Measurements from ENCODE around the gene OXTR. TPM values are rescaled to one million over a fixed set of nuclear protein-coding genes. Genes with fewer than 3 reads are reported as not detected.
A peak's percentile ranks its signal among the peaks of the same experiment; 100 is the strongest.
"Not testable (repeated sequence)": the region's sequence is repeated elsewhere in the genome, so short reads cannot be mapped to it uniquely, and the experiment has no call there.

OXTR gene
- total RNA-seq, 1 donor from 2014 or later = 0.13 TPM

DNA sequence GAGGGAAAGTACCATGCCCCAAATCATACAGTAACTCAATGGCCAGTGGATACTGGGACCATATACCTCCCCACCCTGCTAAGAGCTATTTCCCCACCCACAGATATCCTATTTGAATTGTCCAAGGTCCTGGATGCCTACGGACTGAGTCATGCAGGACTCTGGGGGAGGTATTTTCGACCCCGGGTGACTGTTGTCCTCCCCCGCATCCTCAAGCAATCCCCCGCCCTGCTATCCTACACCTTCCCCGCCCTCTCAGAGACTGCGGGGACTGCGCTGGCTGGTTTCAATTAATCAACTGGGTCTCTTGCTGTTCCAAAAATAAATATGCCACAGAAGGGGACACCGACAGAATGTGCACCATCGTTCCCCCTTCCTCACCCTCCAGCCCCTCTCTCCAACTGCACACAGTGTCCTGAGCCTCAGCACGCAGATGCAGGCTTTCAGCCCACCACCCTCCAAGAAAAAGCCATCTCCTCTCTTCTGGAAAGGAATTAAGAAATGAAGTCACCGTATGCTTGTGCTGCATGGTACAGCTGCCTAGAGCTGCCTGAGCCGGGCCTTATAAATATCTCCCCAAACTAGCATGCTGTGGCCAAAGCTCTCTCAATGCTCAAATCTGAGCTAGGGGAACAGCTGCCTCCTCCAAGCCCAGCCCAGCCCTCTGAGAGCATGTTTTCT, 27.7 kb downstream of the OXTR start:
- peak in 1 of 2 donors; percentile 64 for DNase-seq (ENCODE audit: low read depth in 2 of 2)

DNA sequence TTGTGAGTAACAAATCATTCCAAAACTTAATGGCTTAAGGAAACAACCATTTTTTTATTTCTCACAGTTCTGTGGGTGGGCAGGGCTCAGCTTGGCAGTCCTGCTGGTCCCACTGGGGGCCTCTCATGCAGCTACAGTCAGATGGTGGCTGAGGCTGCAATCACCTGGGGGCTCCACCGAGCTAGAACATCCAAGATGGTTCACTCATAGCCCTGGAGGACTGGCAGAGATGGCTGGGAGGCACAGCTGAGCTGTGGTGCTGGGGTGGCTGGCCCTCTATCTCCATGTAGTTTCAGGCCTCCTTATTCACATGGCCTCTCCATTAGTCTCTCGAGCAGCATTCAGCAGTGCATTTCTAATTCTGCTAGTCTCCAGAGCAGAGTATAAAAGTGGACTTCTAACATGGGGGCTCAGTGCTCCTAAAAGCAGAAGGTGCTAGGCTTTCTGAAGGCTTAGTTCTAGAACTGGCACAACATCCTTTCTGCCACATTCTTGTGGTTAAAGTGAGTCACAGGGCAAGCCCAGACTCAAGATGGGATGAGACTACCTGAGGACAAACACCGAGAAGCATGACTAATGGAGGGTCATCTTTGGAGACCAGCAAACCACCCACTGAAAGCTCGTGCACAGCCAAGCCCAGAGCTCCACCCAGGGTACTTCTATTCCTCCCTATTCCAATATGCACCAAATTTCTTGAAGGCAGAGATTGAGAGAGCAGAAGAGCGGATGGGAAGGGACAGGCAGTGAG, 29.5 kb downstream of the OXTR start:
- DNase-seq (ENCODE audit: low read depth in 2 of 2) = peak in 1 of 2 donors; percentile 19

DNA sequence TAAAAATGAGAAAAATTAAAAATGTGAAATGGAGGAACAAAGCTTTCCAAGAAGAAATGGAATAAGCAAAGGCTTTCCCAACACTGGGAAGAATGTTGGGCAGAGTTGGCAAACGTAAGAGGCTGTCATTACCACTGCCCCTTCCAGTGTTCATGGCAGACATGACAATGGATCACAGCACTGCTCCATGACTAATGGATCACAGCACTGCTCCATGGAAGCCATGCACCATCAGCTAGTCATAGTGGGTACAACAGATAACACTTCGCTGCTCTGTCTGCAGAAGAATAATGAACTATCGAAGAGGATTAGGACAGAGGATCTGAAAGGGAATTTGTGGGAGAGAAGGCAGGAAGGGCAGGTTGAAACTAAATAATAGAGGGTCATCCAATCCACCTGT, 30.8 kb downstream of the OXTR start:
- DNase-seq (ENCODE audit: low read depth in 2 of 2) = no peak

DNA sequence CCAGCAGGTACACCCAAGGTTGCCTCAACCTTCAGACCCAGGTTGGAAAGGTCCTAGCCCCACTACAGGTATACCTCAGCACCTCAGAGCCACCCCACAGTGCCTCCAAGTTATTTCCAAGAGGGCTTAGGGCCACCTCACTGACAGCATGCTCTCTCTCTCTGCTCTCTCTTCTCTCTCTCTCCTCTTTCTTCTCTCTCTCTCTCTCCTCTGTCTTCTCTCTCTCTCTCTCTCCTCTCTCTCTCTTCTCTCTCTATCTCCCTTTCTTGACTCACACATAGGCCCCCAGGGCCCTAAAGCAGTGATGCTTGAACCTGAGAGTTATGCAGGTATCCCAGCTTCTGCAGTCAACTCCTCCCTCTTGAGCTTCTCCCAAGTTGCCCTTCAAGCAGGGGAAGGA, 31.6 kb downstream of the OXTR start:
- DNase-seq (ENCODE audit: low read depth in 2 of 2) = no peak

DNA sequence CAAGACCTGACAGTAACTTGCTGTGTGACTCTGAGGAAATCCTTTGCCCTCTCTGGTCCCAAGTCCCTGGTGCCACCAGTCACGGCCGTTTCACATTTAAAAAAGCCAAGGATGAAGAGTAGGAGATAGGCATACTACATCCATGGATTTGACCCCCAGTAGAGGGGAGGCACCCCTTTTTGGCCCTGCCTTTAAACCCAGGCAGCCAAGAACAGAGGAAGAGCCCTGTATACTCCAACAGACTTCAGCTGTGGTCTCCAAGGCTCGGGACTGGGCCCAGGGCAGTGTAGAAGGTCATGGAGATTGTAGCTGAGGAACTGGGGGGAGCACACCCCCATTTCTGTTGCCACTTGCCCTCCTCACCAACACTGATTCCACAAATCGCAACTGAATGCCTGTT, 32.1 kb downstream of the OXTR start:
- DNase-seq (ENCODE audit: low read depth in 2 of 2) = no peak

DNA sequence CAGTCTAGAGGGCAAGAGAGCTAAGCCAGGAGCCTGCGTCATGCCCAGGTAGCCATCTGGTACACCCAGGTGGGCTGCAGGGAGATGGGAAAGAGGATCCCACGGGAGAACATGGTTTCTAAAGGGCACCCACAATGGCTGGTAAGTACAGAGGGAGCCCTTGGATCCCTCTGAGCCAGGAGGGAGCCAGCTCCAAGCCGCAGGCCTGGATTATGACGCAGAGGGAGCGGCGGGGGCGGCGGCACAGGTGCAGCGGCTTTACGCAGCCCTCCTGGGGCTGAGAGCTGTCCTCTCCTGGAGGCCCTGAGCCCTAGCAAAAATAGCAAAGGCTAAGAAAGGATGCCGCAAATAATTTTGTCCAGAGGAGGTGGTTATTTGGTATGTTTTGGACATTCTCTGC, 33.0 kb downstream of the OXTR start:
- no peak for DNase-seq (ENCODE audit: low read depth in 2 of 2)

DNA sequence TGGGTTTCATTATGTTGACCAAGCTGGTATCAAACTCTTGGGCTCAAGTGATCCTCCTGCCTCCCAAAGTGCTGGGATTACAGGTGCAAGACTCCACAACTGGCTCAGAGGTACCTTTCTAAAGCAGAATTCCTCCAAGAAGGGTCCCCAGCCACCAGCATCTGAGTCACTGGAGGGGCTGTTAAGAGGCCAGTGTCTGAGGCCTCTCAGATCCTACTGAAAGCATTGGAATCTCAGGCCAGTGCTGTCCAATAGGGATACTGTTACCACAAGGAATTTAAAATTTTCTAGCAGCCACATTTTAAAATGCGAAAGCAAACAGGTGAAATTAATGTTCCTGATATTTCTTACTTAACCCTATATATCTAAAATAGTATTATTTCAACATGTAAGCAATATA, 34.5 kb downstream of the OXTR start:
- no peak for DNase-seq (ENCODE audit: low read depth in 2 of 2)

DNA sequence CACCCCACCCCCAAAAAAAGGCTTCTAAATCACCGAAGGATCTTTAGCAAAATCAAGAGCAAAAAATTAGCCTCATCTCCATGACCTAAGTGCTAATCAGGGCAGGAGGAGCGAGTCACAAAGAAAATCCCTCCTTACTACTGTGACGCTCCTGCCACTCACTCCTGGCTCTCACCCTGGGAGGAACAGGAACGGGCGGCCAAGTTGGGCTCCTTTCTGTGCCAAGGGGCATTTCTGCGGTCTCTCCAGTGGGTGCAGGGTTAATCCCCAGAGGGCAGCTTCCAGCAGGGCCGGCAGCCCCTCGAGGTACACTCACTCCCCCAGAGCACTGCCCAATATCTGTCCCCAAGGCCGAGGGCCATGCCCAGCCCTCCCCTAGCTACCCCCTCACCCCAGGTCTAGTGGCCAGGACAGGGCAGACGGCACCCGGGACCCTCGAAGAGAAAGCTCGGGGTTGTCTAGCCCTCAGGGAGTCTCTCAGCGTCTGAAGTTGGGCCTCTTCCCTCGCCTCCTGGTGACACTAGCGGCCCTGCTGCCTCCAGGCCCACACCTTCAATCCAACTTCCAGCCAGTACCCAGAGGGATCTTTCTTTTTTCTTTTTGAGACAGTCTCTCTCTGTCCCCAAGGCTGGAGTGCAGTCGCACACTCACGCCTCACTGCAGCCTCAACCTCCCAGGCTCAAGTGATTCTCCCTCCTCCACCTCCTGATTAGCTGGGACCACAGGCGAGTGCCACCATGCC, 35.1 kb downstream of the OXTR start:
- no peak for DNase-seq (ENCODE audit: low read depth in 2 of 2)

DNA sequence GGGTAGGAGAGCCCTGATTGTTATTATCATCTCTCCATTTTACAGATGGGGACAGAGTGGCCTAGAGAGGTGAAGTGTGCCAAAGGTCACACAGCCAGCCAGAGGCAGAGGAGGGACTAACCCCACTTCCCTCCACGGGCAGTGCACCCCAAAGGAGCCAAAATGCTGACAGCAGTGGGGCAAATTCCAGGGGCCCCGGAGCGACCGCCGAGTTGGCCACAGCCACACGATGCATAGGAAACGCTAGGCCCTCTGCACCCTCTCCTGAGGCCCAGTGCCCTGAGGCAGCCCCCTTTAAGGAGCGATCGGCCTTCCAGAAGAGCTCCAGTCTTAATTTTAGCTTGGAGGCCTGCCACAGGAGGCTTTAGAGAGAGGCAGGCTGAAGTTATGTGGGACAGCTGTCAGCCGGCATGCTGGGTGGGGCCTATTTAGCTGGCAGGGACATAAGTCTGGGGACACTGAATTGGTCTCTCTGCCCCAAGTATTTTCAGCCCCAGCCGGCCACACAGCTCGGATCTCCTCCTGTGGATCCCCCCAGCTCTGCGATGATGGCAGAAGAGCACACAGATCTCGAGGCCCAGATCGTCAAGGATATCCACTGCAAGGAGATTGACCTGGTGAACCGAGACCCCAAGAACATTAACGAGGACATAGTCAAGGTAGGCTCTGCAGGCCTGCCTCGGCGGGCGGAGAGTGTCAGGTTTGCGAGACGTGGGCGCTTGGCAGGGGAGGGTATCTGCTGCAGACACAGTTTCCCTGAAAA, 35.9 kb downstream of the OXTR start, which contains the start of gene CAV3:
Gene CAV3 (plus strand): TSS at position 471 of the 763 bp plus-strand sequence. CDS start 75 bp downstream, at position 546.
- no peak for DNase-seq (ENCODE audit: low read depth in 2 of 2)

DNA sequence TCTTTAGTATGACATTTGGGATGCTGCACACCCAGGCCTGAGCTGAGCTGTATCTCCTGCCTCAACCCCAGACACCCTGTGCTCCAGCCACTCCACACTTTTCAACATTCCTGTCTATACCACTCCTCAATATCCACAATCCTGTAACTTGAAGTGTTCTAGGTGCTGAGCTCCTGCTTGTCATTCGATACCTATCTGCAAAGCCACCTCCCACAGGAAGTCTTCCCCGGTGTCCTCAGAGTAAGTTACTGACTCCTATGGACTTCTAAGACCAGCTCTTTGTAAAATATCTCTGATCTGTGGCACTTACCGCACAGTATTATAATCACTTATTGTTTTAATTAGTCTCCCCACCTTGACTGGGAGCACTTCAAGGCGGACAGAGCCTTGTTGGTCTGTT, 37.0 kb downstream of the OXTR start:
- DNase-seq (ENCODE audit: low read depth in 2 of 2) = no peak

DNA sequence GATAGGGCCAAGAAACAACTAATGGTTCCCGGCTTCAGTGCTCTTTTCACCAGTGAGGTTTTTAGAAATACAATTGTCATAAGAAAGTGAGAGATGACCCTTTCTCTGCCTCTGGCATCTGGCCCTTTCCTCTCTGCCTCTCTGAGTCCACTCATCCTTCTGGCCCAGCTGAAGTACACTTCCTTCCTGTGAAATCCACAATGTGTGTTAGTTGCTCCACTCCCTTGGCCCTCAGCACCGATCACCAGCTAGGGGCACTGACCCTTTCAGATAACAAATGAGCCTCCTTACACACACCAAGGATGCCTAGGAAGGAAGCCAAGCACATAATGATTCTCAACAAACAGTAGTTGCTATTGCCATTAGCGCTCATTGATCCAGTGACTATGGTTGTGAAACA, 38.8 kb downstream of the OXTR start:
- DNase-seq (ENCODE audit: low read depth in 2 of 2) = peak in 1 of 2 donors; percentile 26

DNA sequence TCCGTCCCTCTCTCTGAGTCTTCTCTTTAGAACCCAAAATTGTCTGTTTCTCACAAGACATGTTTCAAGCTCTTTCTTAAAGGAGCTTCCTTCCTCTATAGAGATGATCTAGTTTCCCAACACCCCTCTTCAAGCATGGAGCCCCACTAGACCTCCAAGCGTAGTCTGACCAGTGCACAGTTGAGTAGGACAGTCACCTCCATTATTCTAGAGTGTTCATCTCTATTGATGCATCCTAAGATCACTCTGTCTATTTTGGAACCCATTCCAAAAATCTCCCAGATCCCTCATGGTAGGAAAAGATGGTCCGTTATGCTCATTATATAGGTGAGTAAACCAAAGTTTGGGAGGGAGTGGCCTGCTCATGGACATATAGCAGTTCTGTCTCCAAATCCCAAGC, 39.9 kb downstream of the OXTR start:
- DNase-seq (ENCODE audit: low read depth in 2 of 2) = no peak

DNA sequence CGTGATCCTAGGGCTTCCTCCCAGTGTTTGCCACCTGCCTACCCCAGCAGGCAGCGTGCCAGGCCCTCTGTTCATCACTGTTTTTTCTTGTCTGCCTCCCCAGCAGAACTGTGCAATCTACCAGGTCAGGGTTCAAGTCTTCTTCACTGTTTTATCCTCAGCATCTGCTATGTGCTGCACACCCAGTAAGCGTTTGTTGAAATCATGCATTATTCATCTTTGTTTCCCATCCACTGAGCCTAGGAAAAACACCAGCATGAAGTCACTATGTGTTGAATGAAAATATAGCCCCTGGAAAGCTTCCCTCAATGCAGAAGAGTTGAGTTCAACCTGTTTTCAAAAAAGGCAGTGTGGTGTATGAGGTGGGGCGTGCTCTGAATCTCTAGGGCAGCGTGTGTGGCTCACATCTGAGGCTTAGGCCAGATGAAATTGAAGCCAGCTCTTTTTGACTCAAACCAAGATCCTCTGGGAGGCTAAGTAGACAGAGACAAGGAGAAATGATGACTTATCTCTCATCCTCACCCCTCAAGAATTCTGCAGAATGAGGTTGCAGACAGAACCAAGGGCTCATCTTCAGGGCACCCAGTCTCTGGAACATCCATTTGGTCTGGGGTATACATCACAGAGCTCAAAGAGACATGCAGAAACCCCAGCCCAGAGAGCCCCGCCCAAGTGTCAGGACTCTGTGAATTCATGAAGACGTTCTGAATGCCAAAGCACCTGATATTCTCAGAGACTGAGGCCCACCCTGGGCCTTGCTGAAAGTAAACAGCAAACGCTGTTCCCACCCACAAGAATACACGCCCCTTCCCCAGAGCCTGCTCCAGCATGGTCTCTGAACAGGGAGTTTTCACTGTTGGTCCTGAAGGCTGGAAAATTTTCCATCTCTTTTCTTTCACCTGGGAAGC, 41.6 kb downstream of the OXTR start:
- no peak for DNase-seq (ENCODE audit: low read depth in 2 of 2)

DNA sequence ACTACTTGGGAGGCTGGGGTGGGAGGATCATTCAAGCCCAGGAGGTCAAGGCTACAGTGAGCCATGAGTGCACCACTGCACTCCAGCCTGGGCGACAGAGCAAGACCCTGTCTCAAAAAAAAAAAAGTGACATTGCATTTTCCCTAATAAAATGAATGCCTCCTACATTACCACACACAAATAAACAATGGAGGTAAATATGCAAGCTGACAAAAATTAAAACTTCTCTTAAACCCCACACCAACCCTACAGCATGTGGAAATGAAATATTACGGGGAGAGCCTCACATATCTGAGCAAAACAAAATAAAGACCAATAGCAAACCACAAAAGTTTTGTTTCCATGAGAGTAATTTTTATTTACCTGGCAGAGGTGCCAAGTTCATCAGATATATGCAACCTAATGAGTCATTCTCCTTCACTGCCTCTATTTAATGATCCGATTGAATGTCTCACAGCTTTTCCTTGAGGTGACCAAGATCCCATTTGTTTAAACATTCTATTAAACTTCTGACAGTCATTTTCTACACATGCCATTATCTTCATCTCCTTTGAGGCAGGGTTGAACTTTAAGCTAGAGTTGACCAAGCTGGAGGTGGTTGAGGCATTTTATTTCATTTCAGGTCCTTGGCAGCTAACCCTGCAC, 45.2 kb downstream of the OXTR start:
- DNase-seq (ENCODE audit: low read depth in 2 of 2) = no peak

DNA sequence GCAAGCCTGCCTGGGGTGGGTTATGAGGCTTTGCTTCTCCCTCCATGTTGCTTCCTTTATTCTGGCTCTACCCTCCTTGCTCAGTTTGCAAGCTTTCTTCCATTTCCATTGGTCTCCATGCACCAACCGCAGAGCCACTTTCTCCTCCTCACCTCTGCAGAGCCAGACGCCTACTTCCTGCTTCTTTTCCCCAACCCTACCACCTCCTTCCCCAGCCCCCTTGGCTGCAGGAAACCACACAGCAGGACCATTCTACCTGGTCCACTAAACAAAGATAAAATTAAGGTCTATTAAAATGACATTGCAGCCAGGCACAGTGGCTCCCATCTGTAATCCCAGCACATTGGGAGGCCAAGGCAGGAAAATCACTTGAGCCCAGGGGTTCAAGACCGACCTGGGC, 45.8 kb downstream of the OXTR start:
- DNase-seq (ENCODE audit: low read depth in 2 of 2) = no peak

DNA sequence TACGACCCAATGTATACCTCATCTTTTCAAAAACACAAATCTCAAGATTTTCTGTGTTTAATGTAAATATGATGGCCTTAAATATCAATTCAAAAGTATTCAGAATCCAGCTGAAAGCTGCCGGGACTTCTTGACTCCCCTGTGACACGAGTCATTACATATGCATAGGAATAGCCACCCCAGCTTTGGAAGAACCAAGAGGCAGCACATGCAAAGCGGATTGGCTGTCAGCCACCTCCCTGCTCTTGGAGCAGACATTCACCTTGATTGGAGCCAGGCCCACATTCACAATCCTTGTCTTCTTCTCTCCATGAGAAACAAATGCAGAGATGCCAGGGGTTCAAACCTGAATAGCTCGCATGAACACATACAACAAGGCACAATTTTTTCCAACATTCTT, 46.6 kb downstream of the OXTR start:
- DNase-seq (ENCODE audit: low read depth in 2 of 2) = no peak

DNA sequence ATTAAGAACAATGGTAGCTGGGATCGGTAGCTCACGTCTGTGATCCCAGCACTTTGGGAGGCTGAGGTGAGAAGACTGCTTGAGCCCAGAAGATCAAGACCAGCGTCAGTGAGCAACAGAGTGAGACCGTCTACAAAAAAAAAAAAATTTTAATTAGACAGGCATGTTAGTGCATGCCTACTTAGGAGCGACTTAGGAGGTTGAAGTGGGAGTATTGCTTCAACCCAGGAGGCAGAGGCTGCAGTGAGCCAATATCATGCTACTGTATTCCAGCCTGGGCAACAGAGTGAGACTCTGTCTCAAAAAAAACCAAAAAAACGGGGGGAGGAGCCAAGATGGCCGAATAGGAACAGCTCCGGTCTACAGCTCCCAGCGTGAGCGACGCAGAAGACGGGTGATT, 53.7 kb downstream of the OXTR start:
- not testable (repeated sequence) for DNase-seq (ENCODE audit: low read depth in 2 of 2)

DNA sequence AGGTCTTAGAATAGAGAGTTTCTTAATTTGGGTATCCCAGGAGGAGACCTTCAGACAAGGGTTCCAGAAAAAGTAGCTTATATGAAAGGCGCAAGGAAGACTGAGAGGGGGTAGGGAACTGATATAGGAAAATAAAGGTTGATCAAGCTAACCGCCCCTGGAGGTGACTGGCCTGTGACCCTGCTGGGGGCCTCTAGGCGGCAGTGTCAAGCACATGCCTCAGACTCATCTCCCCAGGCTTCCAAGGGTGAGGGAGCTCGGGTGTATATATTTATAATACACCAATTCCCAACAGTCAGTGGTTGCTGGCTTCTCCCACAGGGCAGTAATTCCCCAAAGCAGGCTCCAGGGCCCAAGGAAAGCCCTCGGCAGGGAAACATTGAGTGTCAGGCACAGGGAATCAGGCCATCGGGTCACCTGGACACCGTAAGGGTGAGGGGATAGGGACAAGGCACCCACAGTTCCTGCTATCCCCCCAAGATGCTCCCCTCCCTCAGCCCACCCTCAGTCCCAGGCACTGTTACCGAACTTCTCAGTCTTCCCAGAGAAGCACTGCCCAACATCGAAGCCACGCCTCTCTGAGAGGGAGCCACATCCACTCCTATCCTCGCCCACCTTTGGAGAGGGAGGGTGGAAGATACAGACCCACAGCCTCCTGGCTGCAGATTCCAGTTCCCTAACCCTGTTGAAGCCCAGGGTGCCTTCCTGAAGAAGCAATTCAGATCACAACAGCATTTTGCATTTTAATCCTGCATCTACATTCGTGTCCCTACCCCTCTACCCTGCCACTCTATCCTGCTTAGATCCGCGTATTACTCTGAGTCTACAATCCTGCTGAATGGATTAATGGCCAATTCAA, 55.3 kb downstream of the OXTR start:
- peak in 1 of 2 donors; percentile 4 for DNase-seq (ENCODE audit: low read depth in 2 of 2)

DNA sequence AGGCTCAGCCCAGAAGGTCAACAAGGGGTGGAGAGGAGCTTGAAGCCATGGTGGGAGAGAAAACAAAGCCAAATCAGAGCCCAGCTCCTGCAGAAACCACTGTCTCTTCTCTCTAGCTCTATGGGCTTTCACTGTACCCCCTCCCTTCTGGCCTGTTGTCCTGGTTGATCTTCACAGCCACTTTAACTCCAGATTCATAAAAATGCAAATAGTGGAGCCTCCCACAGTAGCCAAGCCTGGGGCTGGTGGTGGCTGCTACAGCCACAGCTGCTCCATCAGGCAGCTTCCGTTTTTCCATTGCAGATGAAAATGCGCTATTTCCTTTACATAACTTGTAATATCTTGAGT, 56.5 kb downstream of the OXTR start:
- no peak for DNase-seq (ENCODE audit: low read depth in 2 of 2)
